Nephron progenitor cell (in vitro differentiated cells): ENCODE measurements around the gene LUZP2.

Experiments used
- DNase-seq: peaks from one replicate; pipeline ENCODE4 v3.0.0; 2021
- H3K27ac Mint-ChIP-seq: 2 replicates; pipeline ENCODE4 v1.8.0; 2021; ENCODE audit warnings: mild to moderate bottlenecking, moderate library complexity, mixed read lengths
- H3K27me3 Mint-ChIP-seq: 2 replicates; pipeline ENCODE4 v1.8.0; 2021; ENCODE audit warnings: mild to moderate bottlenecking, low read depth, mixed read lengths; ENCODE audit not compliant: poor library complexity
- H3K36me3 Mint-ChIP-seq: 2 replicates; pipeline ENCODE4 v1.8.0; 2021; ENCODE audit warnings: low read depth, mixed read lengths
- H3K4me1 Mint-ChIP-seq: 2 replicates; pipeline ENCODE4 v1.8.0; 2021; ENCODE audit warnings: mixed read lengths
- H3K4me3 Mint-ChIP-seq: 2 replicates; pipeline ENCODE4 v1.8.0; 2021; ENCODE audit warnings: mild to moderate bottlenecking, moderate library complexity, mixed read lengths
- H3K9me3 Mint-ChIP-seq: 2 replicates; pipeline ENCODE4 v1.8.0; 2021; ENCODE audit warnings: mild to moderate bottlenecking, moderate library complexity, mixed read lengths
- TF ChIP-seq, protein P1 (sequence below): fragments of 200-600 bp; sonication (generic); IDR thresholded peaks from 2 replicates; pipeline ENCODE4 v1.5.0; 2021; ENCODE audit warnings: antibody characterized with exemption

Gene LUZP2

DNA sequence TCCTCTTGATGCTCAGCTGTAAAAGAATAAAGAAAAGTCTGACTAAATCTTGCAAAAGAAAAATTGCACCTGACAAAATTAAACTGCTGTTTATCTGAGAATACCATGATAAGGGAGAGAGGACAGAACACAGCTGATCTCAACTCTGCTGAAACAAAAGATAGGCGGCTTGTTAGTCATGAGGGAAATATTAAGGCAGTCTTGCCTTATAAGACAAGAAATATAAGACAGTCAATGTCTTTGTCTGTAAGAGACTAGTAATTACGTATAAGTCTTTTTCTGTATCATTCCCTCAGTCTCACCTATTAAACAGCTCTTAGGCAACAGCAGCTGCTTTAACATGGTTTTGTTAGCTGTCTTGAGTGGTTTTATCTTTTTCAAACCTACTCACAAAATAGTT lies 296.6 kb downstream of the LUZP2 start:
- Mint-ChIP-seq H3K36me3 (no peaks in the 10 kb centered on the region), H3K27me3 (no peaks in the 10 kb centered on the region), H3K4me1 (peaks cover 6% of the 10 kb centered on the region), H3K9me3 (no peaks in the 10 kb centered on the region), H3K4me3 (no peak overlapping the region), H3K27ac (no peak overlapping the region)
- no peak for DNase-seq
- TF ChIP-seq, protein P1, sequence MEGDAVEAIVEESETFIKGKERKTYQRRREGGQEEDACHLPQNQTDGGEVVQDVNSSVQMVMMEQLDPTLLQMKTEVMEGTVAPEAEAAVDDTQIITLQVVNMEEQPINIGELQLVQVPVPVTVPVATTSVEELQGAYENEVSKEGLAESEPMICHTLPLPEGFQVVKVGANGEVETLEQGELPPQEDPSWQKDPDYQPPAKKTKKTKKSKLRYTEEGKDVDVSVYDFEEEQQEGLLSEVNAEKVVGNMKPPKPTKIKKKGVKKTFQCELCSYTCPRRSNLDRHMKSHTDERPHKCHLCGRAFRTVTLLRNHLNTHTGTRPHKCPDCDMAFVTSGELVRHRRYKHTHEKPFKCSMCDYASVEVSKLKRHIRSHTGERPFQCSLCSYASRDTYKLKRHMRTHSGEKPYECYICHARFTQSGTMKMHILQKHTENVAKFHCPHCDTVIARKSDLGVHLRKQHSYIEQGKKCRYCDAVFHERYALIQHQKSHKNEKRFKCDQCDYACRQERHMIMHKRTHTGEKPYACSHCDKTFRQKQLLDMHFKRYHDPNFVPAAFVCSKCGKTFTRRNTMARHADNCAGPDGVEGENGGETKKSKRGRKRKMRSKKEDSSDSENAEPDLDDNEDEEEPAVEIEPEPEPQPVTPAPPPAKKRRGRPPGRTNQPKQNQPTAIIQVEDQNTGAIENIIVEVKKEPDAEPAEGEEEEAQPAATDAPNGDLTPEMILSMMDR: no peak

DNA sequence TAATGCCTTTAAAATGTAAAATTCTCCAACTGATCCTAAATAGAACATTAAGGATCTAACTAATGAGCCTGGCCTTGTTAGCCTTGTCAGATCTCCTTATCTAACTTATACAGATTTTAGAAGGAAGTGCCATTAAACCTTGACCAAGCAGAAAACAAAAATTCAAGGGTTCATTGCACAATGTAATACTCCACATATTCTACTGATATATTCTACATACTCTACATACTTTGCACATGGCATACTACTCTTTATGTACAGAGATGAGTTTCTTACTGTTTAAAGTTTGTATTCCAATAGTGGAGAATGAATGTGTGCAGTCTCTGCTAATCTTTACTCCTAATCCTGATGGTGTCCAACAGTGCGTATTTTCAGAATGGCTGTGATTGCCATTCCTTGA lies 297.2 kb downstream of the LUZP2 start:
- DNase-seq: no peak
- Mint-ChIP-seq H3K36me3 (no peaks in the 10 kb centered on the region), H3K4me1 (peaks cover 6% of the 10 kb centered on the region), H3K27me3 (no peaks in the 10 kb centered on the region), H3K27ac (no peak overlapping the region), H3K9me3 (no peaks in the 10 kb centered on the region), H3K4me3 (no peak overlapping the region)
- TF ChIP-seq, protein P1: no peak

DNA sequence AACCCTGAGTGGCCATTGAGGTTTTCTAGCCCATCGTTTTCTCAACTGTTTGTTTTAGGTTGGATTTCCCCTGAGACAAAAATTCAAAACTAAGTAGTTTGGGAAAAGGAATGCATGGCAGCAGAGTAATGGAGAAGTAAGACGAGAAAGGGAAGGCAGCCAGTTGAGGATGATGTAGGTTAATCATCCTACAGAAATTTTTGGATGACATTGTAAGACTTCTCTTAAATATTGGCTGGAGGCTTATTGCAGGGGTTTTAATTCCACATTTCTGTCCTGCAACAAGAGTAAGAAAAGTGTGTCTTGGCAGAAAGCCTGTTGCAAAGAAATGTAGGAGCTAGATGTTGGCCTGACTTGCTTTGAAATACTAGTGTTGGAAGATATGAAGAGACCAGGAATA lies 308.8 kb downstream of the LUZP2 start:
- no peak overlapping the region for H3K27ac Mint-ChIP-seq
- TF ChIP-seq, protein P1: no peak
- no peaks in the 10 kb centered on the region for H3K36me3 Mint-ChIP-seq
- no peak overlapping the region for H3K4me3 Mint-ChIP-seq
- H3K9me3 Mint-ChIP-seq: peaks cover 9% of the 10 kb centered on the region
- H3K4me1 Mint-ChIP-seq: no peaks in the 10 kb centered on the region
- no peaks in the 10 kb centered on the region for H3K27me3 Mint-ChIP-seq
- no peak for DNase-seq

DNA sequence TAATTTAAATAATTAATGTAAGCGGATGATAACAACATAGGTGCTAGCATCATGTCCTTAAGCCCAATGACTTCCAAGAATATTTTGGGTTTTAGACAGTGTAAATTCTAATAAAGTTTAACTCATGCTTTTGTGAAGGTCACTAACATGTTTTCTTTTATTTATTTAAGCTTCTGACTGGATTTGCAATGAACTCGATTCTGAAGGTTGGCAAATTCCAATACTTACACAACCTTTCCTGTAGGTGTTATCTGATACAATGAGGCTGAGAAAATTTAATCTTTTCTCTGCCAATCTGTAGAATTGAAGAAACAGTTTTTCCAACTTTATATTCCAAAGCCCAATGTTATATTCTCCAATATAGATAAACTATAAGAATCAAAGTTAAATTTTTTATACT lies 311.3 kb downstream of the LUZP2 start:
- no peaks in the 10 kb centered on the region for H3K27me3 Mint-ChIP-seq
- H3K36me3 Mint-ChIP-seq: no peaks in the 10 kb centered on the region
- H3K4me3 Mint-ChIP-seq: no peak overlapping the region
- DNase-seq: no peak
- TF ChIP-seq, protein P1: no peak
- peaks cover 9% of the 10 kb centered on the region for H3K9me3 Mint-ChIP-seq
- H3K27ac Mint-ChIP-seq: no peak overlapping the region
- H3K4me1 Mint-ChIP-seq: no peaks in the 10 kb centered on the region

DNA sequence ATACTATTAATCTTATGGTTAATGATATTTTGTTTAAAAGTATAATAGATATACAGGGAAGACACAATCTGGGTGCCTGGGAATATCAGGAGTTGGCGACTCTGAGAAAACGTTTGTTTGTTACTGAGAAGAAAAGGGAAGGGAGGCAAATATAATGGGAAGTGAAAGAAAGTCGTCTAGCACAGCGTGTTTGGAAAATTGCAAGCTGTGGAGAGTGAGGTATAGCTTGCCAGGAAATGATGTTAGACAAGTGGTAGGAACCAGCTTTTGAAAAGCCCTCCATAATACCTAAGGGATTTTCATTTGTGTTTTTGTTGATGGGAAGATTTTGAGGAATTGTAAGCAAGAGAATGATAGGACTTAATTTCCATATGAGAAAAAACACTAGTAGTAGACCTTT lies 322.2 kb downstream of the LUZP2 start:
- TF ChIP-seq, protein P1: no peak
- DNase-seq: no peak
- Mint-ChIP-seq H3K9me3 (no peaks in the 10 kb centered on the region), H3K36me3 (no peaks in the 10 kb centered on the region), H3K4me1 (no peaks in the 10 kb centered on the region), H3K27me3 (peaks cover 7% of the 10 kb centered on the region), H3K4me3 (no peak overlapping the region), H3K27ac (no peak overlapping the region)

DNA sequence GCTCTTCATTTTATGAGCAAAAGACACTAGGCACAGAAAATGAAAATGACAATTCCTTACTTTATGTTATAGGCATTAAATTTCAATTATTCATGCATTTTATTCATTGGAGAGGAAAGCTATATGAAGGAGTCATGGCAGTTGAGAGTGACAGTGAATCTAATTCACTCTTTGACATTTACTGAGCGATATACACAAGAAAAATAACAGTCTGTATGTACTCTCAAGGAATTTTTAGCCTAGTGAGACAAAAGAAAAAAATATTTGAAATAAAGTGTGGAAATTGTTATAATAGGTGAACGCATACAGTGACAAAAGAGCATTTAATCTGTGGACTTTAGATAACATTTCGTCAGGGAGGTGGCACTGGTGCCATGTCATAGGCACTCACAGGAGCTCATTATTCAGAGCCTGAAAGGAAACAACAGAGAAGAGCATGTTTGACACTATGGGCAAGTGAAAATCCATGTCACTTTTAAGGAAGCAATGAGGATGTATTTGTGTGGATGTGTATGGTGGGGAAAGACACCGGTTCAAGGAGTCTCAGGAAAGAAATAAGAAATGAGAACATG lies 323.1 kb downstream of the LUZP2 start:
- H3K27me3 Mint-ChIP-seq: peaks cover 7% of the 10 kb centered on the region
- DNase-seq: no peak
- no peaks in the 10 kb centered on the region for H3K36me3 Mint-ChIP-seq
- no peaks in the 10 kb centered on the region for H3K9me3 Mint-ChIP-seq
- no peak overlapping the region for H3K4me3 Mint-ChIP-seq
- TF ChIP-seq, protein P1: no peak
- no peak overlapping the region for H3K27ac Mint-ChIP-seq
- no peaks in the 10 kb centered on the region for H3K4me1 Mint-ChIP-seq
